GM15510 (cell line): ENCODE results near the gene ZNF83.

ENCODE experiments used
- POLR2A ChIP-seq: IDR thresholded peaks from 3 replicates; pipeline ENCODE4 v1.6.1; 2011; ENCODE audit warnings: borderline replicate concordance; ENCODE audit not compliant: insufficient read length; ENCODE audit errors: extremely low read depth

ZNF83 gene

DNA sequence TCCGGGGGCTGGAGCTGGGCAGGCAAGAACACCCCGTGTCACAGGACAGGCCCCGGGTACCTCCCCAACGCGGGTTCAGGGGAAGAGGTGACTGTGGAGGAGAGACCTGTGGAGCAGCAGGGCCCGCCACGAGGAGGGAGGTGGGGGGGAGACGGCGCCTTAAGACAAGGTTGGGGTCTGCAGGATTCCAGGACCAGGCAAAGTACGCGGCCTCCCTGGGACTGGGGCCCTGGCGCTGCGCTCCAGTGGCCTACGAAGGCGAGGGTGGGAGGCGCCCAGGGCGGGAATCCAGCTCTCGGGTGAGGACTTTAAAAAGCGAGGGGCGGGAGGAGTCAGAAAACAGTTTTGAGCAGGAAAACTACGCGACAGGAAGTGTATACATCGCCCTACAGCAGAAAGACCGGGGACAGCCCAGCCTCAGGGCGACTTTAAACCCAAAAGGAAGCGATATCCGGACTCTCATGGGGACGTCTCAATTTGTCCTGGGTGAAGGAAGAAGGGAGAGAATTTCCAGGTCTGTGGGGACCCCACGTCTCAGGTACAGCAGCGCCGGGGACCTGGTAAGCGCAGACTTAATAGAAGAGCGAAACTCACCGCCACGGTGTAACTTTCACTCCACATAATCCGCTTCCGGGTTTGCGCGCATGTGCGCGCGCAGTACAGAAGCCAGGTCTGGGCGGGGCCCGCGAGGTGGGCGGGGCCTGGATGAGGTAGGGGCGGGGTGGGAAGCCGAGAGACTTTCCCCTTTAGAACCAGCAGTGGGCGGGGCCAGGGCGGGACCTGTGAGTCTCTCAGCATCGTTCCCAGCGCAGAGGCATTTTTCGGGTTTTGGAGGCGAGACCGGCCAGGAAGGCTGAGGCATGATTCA is at the start of gene ZNF83:
ZNF83 (minus strand) TSS at position 638 of the 868 bp plus-strand sequence.
- peak; percentile 57 for TF ChIP-seq POLR2A

DNA sequence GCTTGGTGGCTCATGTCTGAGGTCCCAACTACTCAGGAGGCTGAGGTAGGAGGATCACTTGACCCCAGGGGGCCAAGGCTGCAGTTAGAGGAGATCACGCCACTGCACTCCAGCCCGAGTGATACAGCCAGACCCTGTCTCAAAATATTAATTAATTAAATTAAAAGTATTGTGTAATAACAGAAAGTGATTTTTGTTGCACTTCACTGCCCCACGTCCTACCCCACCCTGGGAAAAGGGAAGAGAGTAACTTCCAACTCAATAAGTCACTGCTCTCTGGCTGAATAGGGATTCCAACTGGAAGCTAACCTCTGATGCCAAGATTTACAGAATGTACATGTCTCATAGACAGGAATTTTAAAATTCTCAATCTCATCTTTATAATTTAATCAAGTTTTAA is 49.5 kb upstream of the ZNF83 start:
- TF ChIP-seq POLR2A, result no peak

DNA sequence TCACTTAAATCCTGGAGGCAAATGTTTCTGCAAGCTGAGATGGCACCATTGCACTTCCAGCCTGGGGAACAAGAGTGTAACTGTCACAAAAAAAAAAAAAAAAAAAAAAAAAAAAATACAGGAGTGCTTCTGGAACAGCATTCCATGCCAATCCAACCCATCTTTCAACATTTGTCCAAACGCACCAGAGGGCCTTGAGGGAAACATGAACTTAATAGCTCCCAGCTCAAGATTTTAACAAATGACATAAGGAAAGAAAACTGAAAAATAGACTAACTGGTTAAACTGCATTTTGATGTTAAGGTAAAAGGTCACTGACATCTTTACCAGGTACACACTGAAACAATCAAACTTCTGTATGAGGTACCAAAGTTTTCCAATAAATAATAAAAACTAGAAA is 47.7 kb upstream of the ZNF83 start:
- TF ChIP-seq POLR2A, result no peak

DNA sequence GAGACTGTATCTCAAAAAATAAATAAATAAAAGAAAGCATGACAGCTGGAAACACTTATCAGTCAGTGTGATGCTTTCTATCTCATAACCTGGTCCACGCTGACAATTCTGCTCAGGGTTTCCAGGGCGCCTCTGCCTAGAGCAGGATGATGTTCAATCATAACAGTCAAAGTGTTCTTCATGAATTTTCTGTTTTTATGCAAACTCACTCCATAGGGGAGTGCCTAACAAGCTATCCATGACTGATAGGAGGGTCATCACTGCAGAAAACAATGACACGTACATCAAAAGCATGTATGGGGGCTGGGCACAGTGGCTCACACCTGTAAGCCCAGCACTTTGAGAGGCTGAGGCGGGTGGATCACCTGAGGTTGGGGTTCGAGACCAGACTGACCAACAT is 41.4 kb upstream of the ZNF83 start:
- TF ChIP-seq POLR2A, result no peak

DNA sequence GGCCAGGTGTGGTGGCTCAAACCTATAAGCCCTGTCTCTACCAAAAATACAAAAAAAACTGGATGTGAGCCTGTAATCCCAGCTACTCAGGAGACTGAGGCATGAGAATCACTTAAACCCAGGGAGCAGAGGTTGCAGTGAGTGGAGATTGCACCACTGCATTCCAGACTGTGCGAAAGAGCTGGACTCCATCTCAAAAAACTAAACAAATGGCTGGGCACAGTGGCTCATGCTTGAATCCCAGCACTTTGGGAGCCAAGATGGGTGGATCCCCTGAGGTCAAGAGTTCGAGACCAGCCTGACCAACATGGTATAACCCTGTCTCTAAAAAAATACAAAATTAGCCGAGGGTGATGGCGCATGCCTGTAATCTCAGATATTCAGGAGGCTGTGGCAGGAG is 34.9 kb upstream of the ZNF83 start:
- no peak for TF ChIP-seq POLR2A

DNA sequence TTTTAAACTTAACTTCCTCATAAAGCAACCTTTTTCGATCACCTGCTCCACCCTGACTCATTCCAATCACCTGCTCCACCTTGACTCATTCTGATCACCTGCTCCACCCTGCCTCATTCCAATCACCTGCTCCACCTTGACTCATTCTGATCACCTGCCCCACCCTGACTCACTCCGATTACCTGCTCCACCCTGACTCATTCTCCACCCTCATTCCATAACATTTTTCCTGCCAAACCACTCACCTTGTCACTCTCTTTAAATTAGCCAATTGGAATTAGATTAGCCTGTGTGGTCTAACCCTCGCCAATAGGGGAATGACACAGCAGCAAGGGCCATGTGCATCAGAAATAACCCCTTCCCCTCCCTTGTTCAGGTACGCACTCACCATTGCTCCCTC is 31.9 kb upstream of the ZNF83 start:
- no peak for TF ChIP-seq POLR2A

DNA sequence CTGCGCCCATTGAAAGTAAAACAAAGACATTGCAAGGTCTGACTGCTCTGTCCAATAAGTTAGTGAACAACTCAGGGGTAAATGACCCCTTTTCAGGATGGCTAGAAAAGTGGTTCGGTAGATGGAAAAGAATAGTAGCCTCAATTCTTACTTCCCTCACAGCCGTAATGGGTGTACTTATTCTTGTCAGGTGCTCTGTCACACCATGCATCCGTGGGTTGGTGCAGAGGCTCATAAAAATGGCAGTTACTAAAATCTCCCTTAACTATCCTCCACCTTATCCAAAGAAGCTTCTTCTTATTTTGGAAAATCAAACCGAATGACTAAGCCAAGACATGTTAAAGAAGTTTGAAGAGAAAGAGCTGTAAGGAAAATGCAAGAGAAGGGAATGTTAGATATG is 31.4 kb upstream of the ZNF83 start:
- no peak for TF ChIP-seq POLR2A

DNA sequence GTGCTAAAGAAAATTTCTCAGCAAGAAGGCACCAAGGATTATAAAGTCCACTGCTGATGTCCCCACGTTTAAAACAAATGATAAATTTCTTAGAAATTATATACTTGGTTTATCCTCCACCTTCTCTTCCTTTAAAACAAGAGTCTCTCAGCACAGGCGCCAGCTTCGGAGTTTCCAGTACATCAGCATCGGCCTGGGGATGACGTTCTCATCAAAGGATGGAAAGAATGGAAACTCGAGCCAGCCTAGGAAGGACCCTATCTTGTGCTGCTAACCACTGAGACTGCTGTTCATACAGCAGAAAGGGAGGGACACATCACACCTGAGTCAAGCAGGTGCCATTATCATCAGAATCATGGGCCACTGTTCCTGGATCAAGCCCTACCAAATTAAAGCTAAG is 29.8 kb upstream of the ZNF83 start:
- TF ChIP-seq POLR2A, result no peak

DNA sequence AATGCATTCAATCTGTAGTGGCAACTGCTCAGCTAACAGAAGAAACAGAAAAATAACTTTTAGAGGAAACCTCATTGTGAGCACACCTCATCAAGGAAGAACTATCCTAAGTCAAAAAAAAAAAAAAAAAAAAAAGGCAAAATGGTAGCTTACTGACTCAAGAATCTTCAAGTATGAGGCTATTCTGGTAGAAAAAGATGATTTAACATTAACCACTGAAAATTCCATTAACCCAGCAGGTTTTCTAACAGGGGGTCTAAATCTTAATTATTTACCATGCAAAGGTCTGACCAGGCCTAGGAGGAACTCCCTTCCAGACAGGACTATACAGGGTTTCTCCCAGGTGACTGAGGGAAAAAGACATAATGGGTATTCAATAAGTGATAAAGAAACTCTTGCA is 28.4 kb upstream of the ZNF83 start:
- TF ChIP-seq POLR2A, result no peak

DNA sequence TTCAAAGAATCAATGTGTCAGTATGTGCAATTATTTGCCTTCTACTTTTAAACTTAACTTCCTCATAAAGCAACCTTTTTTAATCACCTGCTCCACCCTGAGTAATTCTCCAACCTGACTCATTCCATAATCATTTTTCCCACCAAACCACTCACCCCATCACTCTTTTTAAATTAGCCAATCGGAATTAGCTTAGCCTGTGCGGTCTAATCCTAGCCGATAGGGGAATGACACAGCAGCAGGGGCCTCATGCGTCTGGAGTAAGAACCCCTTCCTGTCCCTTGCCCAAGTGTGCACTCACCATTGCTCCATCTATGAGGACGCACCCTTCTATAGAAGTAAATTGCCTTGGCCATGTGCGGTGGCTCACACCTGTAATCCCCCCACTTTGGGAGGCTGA is 27.4 kb upstream of the ZNF83 start:
- no peak for TF ChIP-seq POLR2A

DNA sequence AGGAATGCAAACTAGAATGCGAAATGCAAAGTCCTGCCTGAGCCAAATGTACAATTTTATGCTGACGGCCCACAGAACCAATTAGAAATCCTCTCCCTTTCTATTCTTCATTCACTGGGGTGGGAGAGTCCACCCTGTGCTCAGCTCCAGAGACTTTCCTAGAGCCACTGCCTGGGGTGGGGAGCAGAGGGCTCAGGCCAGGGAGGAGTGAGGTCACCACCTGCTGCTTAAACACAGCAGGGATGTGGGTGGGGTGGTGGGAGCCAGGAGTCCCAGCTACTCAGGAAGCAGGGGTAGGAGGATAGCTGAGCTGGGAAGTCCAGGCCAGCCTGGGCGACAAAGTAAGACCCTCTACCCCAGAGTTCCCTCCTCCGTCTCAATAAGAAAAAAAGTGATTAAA is 26.9 kb upstream of the ZNF83 start:
- TF ChIP-seq POLR2A, result no peak

DNA sequence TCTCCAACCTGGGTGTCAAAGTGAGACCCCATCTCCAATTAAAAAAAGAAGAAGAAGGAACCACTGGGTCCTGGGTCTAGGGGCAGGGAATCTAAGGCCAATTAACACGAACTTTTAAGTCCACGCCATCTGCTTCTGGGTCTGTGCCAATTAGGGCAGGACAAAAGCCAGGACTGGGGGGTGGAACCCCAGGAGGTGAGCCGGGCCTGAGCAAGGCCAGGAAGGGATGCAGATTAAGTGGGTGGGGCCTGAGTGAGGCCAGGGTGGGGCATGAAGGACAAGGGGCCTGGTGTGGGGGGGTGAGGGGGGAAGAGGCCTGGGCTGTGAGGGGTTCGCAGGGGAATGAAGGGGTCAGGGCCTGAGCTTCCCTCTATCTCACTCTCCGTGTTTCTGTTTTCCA is 26.3 kb upstream of the ZNF83 start:
- TF ChIP-seq POLR2A, result no peak

DNA sequence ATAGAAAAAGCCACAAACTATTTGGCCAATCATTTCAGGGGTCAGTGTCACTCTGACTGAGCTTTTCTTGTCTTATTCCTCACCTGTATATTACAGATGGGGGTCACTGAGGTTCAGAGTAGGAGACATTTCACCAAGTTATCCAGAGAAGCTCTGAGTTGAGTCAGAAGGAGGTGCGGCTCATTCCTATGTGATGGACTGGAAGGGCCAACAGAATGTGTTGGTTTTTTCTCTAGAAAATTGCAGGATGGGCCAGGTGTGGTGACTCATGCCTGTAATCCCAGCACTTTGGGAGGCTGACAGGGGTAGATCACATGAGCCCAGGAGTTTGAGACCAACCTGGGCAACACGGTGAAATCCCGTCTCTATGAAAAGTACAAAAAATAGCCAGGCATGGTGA is 24.5 kb upstream of the ZNF83 start:
- TF ChIP-seq POLR2A, result no peak

DNA sequence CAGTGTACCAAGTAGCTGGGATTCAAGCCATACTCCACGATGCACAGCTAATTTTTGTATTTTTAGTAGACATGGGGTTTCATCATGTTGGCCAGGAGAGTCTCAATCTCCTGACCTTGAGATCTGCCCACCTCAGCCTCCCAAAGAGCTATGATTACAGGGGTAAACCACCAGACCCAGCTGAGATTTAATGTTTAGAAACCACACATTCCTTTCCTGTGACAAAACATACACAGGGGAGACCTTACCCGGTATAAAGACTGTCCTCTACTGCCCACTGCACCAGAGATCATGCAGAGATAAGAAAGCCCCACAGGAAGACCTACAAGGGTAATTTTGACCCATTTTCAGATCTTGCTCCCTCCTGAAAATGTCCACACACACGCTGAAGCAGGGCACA is 22.8 kb upstream of the ZNF83 start:
- no peak for TF ChIP-seq POLR2A

DNA sequence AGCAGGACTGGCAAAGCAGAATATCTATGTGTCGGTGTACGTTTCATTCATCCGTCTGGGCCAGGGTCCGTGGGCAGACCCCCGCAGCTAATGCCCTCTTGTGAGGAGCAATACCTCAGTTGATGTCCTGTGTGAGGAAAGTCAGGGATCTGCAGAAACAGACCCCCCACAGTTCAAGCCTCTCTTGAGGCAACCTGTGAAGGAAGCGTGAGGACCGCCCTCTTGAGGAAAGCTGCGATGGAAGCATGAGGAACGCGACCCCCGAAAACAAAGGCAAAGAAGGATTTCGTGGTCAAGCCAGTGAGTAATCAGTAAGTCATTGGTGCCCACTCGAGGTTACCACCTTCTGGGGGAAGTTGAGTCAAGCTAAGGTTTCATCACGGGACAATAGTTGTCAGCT is 20.9 kb upstream of the ZNF83 start:
- no peak for TF ChIP-seq POLR2A

DNA sequence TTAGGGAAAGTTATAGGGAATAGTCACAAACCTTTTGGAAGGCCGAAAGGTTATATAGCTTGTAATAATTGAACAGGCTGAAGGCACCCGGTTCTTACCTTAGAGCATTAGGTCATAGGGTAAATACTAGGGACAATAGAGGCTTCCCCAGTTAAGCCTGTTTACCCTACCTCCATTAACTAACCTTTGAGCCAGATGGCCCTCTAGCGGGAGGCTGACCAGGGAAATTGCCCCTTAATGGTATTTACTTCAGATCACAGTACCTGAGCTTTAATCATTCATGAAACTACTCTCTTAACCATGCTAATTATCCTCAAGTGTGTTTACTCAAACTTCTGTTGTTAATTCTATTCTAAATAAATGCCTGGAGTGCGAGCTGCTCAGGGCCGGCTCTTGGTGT is 20.4 kb upstream of the ZNF83 start:
- no peak for TF ChIP-seq POLR2A
